Fibroblast of the conjunctiva (primary cell): Measurements from ENCODE around the gene IRX5.

ENCODE experiments used
- DNase-seq: peaks from one replicate; pipeline ENCODE4 v3.0.0-alpha.2; 2010; ENCODE audit warnings: low read depth

The IRX5 gene

GRCh38 chr16:54931120-54932014 is 702 bp downstream of the IRX5 start:
- DNase-seq = no peak

GRCh38 chr16:54932021-54932660 is 1.5 kb downstream of the IRX5 start:
- DNase-seq = no peak

GRCh38 chr16:54932737-54933254 is 2.1 kb downstream of the IRX5 start:
- no peak for DNase-seq

GRCh38 chr16:54933281-54934011 is 2.8 kb downstream of the IRX5 start:
- no peak for DNase-seq

- DNase-seq = no peak
Observed at GRCh38 chr16:54934481-54935265, 4.0 kb downstream of the IRX5 start.

- DNase-seq = no peak
Observed at GRCh38 chr16:54935266-54935968, 4.8 kb downstream of the IRX5 start.

GRCh38 chr16:54936201-54936978 is 5.7 kb downstream of the IRX5 start:
- no peak for DNase-seq

GRCh38 chr16:54936979-54937670 is 6.5 kb downstream of the IRX5 start:
- DNase-seq = no peak

GRCh38 chr16:54937671-54938211 is 7.1 kb downstream of the IRX5 start:
- DNase-seq = no peak

GRCh38 chr16:54938212-54939028 is 7.8 kb downstream of the IRX5 start:
- no peak for DNase-seq

- DNase-seq = no peak
Observed at GRCh38 chr16:54939029-54939346, 8.3 kb downstream of the IRX5 start.

- DNase-seq = no peak
Observed at GRCh38 chr16:54939510-54940278, 9.0 kb downstream of the IRX5 start.

GRCh38 chr16:54940279-54940604 is 9.6 kb downstream of the IRX5 start:
- no peak for DNase-seq

GRCh38 chr16:54942353-54942943 is 11.8 kb downstream of the IRX5 start:
- DNase-seq = no peak

- no peak for DNase-seq
Observed at GRCh38 chr16:54944002-54944401, 13.3 kb downstream of the IRX5 start.

GRCh38 chr16:54945063-54945462 is 14.4 kb downstream of the IRX5 start:
- no peak for DNase-seq

- DNase-seq = no peak
Observed at GRCh38 chr16:54946909-54947308, 16.2 kb downstream of the IRX5 start.

GRCh38 chr16:54947616-54948015 is 17.0 kb downstream of the IRX5 start:
- no peak for DNase-seq
